Measurements from ENCODE around the gene CCDC167. TPM values are rescaled to one million over a fixed set of nuclear protein-coding genes. Genes with fewer than 3 reads are reported as not detected.

The CCDC167 gene
- total and polyA plus RNA-seq, 7 donors, result 11.5 to 50.8 (median 15.7) TPM

DNA sequence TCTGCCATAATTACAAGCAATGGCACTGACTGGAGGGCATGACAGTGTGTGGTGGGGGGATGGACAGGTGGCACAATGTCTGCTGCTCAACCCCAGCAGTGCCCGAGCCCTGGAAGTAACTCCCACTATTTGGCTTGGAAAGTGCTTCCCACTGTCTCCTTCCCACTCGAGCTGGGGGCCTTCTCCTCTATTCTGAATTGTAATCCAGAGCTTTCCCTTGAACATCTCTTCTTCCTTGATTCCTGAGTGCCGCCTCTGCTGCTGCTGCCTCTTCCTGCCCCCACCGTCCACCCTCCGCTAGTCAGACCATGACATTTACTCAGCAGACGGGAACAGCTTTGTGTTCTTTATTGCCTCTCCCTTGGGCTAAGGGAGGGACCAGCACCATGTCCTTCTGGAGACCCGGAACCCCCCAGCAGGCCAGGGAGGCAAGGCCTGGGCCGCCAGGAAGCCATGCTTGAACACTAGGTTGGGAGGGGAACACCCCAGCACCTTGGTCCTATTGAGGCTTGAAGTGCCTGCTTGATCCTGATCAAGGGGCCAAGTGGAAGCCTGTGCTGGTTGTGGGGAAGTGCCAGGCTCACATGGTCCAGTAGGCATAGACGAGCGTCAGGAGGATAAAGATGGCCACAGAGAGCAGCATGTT is 17.0 kb downstream of the CCDC167 start:
- no peaks in the 10 kb centered on the region for H3K27me3 ChIP-seq (ENCODE audit: insufficient read depth in 3 of 3, low read length in 2 of 3)
- TF ChIP-seq, protein P1, sequence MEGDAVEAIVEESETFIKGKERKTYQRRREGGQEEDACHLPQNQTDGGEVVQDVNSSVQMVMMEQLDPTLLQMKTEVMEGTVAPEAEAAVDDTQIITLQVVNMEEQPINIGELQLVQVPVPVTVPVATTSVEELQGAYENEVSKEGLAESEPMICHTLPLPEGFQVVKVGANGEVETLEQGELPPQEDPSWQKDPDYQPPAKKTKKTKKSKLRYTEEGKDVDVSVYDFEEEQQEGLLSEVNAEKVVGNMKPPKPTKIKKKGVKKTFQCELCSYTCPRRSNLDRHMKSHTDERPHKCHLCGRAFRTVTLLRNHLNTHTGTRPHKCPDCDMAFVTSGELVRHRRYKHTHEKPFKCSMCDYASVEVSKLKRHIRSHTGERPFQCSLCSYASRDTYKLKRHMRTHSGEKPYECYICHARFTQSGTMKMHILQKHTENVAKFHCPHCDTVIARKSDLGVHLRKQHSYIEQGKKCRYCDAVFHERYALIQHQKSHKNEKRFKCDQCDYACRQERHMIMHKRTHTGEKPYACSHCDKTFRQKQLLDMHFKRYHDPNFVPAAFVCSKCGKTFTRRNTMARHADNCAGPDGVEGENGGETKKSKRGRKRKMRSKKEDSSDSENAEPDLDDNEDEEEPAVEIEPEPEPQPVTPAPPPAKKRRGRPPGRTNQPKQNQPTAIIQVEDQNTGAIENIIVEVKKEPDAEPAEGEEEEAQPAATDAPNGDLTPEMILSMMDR (IDR thresholded peaks at IDR 0.05), result no peak
- DNase-seq, result no peak
- 79 to 82% (median 81%) methylated on average over 10 of the region's 10 CpGs for WGBS, 3 donors
- H3K4me1 ChIP-seq, result no peaks in the 10 kb centered on the region
- no peak for ATAC-seq
- H3K27ac ChIP-seq, result no peak overlapping the region
- H3K4me3 ChIP-seq, result no peak overlapping the region
- H3K36me3 ChIP-seq (ENCODE audit: insufficient read depth in 1 of 2, low read depth in 1 of 2), result peaks cover 4 to 45% of the 10 kb centered on the region in 2 donors
- intact Hi-C loops (cut with DNase I), result loop anchor here (5.0 to 10.0 kb wide), 3 partner anchors 85 to 1012 kb away; no protein-coding TSS in a partner anchor
- H3K9me3 ChIP-seq, result no peaks in the 10 kb centered on the region

DNA sequence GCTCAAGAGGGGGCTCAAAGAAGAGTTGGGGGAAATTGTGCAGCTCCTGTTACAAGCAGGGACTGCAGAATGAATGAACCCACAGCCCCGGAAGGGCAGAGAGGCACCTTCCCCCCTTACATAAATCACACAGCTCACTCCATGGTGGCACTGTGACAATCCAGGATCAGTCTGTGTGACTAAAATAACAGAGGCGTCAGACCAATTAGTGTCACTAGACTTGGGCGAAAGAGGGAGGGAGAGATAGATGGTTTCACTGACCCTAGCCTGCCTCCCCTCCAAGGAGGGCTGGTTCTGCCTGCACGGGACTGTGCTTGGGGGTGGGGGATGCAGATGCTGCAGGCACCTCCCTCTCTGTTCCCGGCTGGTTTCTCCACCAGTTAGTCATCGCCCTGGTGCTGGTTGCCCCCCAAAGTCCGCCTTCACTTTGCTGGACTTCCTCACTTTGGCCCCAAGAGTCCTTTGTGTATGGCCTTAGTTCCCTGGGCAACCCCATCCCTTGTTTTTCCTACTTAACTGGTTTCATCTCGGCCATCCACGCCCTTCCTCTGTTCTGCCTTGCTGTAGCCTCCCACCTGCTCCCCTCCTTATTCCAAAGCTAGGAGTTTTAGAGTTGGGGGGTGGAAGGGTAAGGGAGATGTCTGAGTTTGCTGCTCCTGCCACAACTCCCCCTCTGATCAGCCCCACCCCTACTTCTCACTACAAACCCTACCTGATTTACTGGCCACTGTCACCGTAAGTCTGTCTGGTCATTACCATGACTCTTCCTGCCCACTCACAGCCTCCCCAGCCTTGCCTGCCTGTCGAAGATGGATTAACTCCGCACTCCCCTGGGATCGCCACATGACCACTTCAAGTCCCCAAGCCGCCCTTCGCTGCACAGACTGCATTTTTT is 17.7 kb downstream of the CCDC167 start:
- DNase-seq (no peak), ATAC-seq (peak in 2 of 4 donors; percentile 19 to 37)
- Histone ChIP-seq H3K4me1 (no peaks in the 10 kb centered on the region), H3K27ac (no peak overlapping the region), H3K4me3 (no peak overlapping the region), H3K36me3 (ENCODE audit: insufficient read depth in 1 of 2, low read depth in 1 of 2) (peaks cover 4 to 53% of the 10 kb centered on the region in 2 donors), H3K9me3 (no peaks in the 10 kb centered on the region), H3K27me3 (ENCODE audit: insufficient read depth in 3 of 3, low read length in 2 of 3) (no peaks in the 10 kb centered on the region)
- whole genome bisulfite sequencing, 3 donors, result 60 to 71% (median 64%) methylated on average over 15 of the region's 15 CpGs
- TF ChIP-seq, protein P1 (IDR thresholded peaks at IDR 0.05), result no peak
- intact Hi-C loops (cut with DNase I), result loop anchor here (5.0 to 10.0 kb wide), 3 partner anchors 85 to 1013 kb away; no protein-coding TSS in a partner anchor

DNA sequence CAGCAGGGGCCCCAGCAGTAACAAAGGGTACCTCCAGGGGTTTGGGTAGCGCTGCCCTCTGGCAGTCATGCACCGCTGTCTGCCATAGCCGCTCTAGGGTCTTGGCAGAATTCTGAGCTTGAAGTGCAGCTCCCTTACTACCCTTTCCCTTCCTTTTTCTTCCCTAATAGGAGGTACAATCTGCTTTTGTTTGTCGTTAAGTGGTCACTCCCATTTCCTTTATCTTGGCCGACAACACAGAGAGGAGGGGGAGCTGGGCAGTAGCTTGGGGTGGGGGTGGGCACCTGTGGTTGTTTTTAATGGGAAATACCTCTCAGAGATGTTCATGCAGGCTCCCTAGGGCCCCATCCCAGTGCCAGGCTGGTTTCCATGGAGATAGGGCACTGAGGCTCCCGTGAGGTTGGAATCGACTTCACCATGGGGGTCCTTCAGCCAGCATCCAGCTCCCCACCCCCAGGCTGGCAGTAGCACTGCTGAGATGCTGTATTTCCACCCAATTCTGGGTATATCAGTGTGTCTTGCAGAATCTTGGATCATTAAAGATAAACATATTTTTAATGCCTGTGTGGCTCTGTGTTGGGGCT is 18.6 kb downstream of the CCDC167 start:
- TF ChIP-seq, protein P1 (IDR thresholded peaks at IDR 0.05), result no peak
- peaks cover 4 to 62% of the 10 kb centered on the region in 2 donors for H3K36me3 ChIP-seq (ENCODE audit: insufficient read depth in 1 of 2, low read depth in 1 of 2)
- intact Hi-C loops (cut with DNase I), result loop anchor here (5.0 to 10.0 kb wide), 3 partner anchors 86 to 1014 kb away; no protein-coding TSS in a partner anchor
- ATAC-seq (no peak), DNase-seq (no peak)
- no peak overlapping the region for H3K27ac ChIP-seq
- no peaks in the 10 kb centered on the region for H3K9me3 ChIP-seq
- 64 to 77% (median 72%) methylated on average over 7 of the region's 7 CpGs for WGBS, 3 donors
- no peaks in the 10 kb centered on the region for H3K27me3 ChIP-seq (ENCODE audit: insufficient read depth in 3 of 3, low read length in 2 of 3)
- H3K4me1 ChIP-seq, result no peaks in the 10 kb centered on the region
- H3K4me3 ChIP-seq, result no peak overlapping the region

DNA sequence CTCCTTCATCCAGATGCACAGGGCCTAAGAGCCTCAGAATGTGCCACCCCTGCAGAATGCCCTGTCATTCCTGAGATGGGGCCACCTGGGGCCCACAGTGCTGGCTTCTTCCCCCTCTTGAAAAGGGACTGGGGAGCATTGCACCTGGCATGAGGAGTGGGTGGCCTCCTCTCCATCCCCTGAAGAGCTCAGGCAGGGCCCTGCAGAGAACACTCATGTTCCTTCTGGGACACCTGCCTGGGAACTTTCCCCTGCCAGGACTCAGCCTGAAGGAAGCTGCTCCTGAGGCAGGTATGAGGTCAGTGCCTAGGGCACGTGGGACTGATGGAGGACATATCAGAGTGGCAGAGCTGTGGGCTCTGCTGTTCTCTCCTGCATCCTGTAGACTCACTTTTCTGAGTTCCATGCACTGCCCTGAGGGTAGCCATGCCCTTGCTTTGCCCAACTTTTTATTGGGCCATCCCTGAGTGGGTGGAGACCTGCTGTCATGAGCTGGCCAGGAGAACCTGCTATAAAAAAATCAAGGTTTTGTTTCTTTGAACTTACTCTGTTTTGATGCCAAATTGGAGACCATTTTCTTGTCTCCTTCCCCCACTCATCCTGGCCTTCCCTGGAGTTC is 19.5 kb downstream of the CCDC167 start:
- Histone ChIP-seq H3K9me3 (no peaks in the 10 kb centered on the region), H3K27ac (no peak overlapping the region), H3K4me1 (no peaks in the 10 kb centered on the region), H3K4me3 (no peak overlapping the region), H3K27me3 (ENCODE audit: insufficient read depth in 3 of 3, low read length in 2 of 3) (no peaks in the 10 kb centered on the region), H3K36me3 (ENCODE audit: insufficient read depth in 1 of 2, low read depth in 1 of 2) (peaks cover 4 to 70% of the 10 kb centered on the region in 2 donors)
- ATAC-seq, result no peak
- TF ChIP-seq, protein P1 (IDR thresholded peaks at IDR 0.05), result no peak
- 91 to 100% (median 93%) methylated on average over 1 of the region's 1 CpG for WGBS, 3 donors
- intact Hi-C loops (cut with DNase I), result loop anchor here (5.0 to 10.0 kb wide), 3 partner anchors 87 to 1015 kb away; no protein-coding TSS in a partner anchor
- DNase-seq, result no peak
